C4-2B (cell line): ENCODE data around the gene ASCC3.

Experiments
- H3K27ac ChIP-seq: fragments of 450-650 bp; 2 replicates; pipeline ENCODE4 v1.5.1; 2017
- CTCF ChIP-seq: fragments of 450-650 bp; conservative IDR thresholded peaks from 2 replicates; pipeline ENCODE4 v1.5.1; 2017; ENCODE audit warnings: mild to moderate bottlenecking
- ZFX ChIP-seq: fragments of 450-650 bp; IDR thresholded peaks from 2 replicates; pipeline ENCODE4 v1.6.1; 2017

The ASCC3 gene

GRCh38 chr6:100574836-100575235, 306.3 kb downstream of the ASCC3 start:
- H3K27ac ChIP-seq, result no peak overlapping the region
- TF ChIP-seq CTCF, result no peak
- no peak for TF ChIP-seq ZFX

- no peak overlapping the region for H3K27ac ChIP-seq
- no peak for TF ChIP-seq ZFX
- peak; percentile 58 for TF ChIP-seq CTCF
Measured at GRCh38 chr6:100573166-100573565, 308.0 kb downstream of the ASCC3 start.

- H3K27ac ChIP-seq, result no peak overlapping the region
- no peak for TF ChIP-seq ZFX
- no peak for TF ChIP-seq CTCF
Measured at GRCh38 chr6:100568255-100568654, 312.9 kb downstream of the ASCC3 start.

GRCh38 chr6:100566563-100566962, 314.6 kb downstream of the ASCC3 start:
- H3K27ac ChIP-seq, result no peak overlapping the region
- TF ChIP-seq ZFX (no peak), CTCF (no peak)

GRCh38 chr6:100565439-100566104, 315.6 kb downstream of the ASCC3 start:
- TF ChIP-seq CTCF (no peak), ZFX (no peak)
- no peak overlapping the region for H3K27ac ChIP-seq

GRCh38 chr6:100559859-100560258, 321.3 kb downstream of the ASCC3 start:
- TF ChIP-seq CTCF, result no peak
- no peak for TF ChIP-seq ZFX
- no peak overlapping the region for H3K27ac ChIP-seq

GRCh38 chr6:100554228-100554627, 326.9 kb downstream of the ASCC3 start:
- H3K27ac ChIP-seq, result no peak overlapping the region
- TF ChIP-seq ZFX (no peak), CTCF (no peak)
